C4-2B (cell line): ENCODE results near the gene ADAT1.

Source experiments
- H3K27ac ChIP-seq: fragments of 450-650 bp; 2 replicates; pipeline ENCODE4 v1.5.1; 2017
- ZFX ChIP-seq: fragments of 450-650 bp; IDR thresholded peaks from 2 replicates; pipeline ENCODE4 v1.6.1; 2017
- TF ChIP-seq, protein P1 (sequence below): fragments of 450-650 bp; conservative IDR thresholded peaks from 2 replicates; pipeline ENCODE4 v1.5.1; 2017; ENCODE audit warnings: mild to moderate bottlenecking

Gene ADAT1

GRCh38 chr16:75632857-75633256, 9.8 kb upstream of the ADAT1 start:
- H3K27ac ChIP-seq = no peak overlapping the region
- TF ChIP-seq, protein P1, sequence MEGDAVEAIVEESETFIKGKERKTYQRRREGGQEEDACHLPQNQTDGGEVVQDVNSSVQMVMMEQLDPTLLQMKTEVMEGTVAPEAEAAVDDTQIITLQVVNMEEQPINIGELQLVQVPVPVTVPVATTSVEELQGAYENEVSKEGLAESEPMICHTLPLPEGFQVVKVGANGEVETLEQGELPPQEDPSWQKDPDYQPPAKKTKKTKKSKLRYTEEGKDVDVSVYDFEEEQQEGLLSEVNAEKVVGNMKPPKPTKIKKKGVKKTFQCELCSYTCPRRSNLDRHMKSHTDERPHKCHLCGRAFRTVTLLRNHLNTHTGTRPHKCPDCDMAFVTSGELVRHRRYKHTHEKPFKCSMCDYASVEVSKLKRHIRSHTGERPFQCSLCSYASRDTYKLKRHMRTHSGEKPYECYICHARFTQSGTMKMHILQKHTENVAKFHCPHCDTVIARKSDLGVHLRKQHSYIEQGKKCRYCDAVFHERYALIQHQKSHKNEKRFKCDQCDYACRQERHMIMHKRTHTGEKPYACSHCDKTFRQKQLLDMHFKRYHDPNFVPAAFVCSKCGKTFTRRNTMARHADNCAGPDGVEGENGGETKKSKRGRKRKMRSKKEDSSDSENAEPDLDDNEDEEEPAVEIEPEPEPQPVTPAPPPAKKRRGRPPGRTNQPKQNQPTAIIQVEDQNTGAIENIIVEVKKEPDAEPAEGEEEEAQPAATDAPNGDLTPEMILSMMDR = no peak
- no peak for TF ChIP-seq ZFX

- TF ChIP-seq, protein P1 = no peak
- TF ChIP-seq ZFX = no peak
- H3K27ac ChIP-seq = no peak overlapping the region
These were observed 7.0 kb upstream of the ADAT1 start for GRCh38 chr16:75630052-75630451.

DNA sequence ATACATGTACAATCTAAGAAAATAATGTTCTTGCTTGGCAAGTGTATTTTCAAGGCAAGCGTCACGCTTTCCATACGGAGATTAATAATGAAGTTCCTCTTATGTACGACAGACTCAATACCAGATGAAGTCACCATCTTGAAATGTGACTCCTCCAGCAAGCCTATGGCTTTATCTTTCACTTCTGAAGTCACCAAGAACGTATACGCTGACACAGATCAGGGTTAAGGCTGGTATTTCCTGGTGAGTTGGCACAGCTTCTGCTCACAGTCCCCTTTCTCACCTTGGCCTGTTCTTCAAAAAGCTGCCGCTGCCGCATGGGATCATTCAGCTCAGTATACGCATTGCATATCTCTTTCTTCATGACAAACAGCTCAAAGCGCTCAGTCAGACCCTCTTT, 6.1 kb upstream of the ADAT1 start:
- no peak for TF ChIP-seq ZFX
- TF ChIP-seq, protein P1 = no peak
- H3K27ac ChIP-seq = no peak overlapping the region

GRCh38 chr16:75628351-75628750, 5.3 kb upstream of the ADAT1 start:
- TF ChIP-seq ZFX = no peak
- TF ChIP-seq, protein P1 = no peak

GRCh38 chr16:75627851-75628250, 4.8 kb upstream of the ADAT1 start:
- no peak overlapping the region for H3K27ac ChIP-seq
- TF ChIP-seq ZFX = no peak
- TF ChIP-seq, protein P1 = no peak

More at GRCh38 chr16:75628351-75628750, 5.3 kb upstream of the ADAT1 start:
- H3K27ac ChIP-seq = no peak overlapping the region

DNA sequence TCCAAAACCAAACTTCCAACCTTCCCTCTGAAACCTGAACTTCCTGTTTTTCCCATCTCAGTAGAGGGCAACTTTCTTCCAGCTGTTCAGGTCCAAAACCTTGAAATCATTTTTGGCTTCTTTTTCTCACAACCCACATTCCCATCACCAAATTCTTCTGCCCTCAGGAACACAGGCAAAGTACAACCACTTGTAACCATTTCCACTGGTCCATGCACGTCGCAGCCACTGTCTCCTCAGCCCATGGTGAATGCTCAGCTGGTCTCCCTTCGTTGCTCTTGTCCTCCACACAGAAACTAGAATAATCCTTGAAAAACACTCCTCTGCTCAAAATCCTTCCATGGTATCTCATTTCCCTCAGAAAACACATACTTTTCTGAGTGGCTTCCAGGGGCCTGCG, 3.7 kb upstream of the ADAT1 start:
- H3K27ac ChIP-seq = no peak overlapping the region
- TF ChIP-seq ZFX = no peak
- TF ChIP-seq, protein P1 = no peak

GRCh38 chr16:75624921-75625334, 1.8 kb upstream of the ADAT1 start:
- TF ChIP-seq, protein P1 = no peak
- TF ChIP-seq ZFX = no peak
- H3K27ac ChIP-seq = no peak overlapping the region

DNA sequence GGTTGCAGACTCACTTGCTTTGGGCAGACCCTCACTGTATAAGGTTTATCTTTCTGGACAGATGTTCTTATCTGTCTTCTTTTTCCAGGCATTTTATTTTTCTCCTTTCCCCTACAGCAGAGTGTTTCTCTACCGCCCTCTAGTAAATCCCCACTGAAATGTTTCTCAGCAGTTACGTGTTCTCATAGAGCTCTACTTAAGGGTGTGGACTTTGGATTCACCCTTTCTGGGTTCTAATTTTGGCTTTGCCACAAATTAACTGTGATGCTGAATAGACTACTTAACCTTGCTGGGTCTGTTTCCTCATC, 2.0 kb downstream of the ADAT1 start:
- TF ChIP-seq, protein P1 = peak; percentile 39
- no peak for TF ChIP-seq ZFX
- no peak overlapping the region for H3K27ac ChIP-seq
